ENCODE data around the gene FBXO5. TPM values are rescaled to one million over a fixed set of nuclear protein-coding genes. Genes with fewer than 3 reads are reported as not detected.
"Not testable (repeated sequence)": the region's sequence is repeated elsewhere in the genome, so short reads cannot be mapped to it uniquely, and the experiment has no call there.

FBXO5 gene
- total RNA-seq, 2 experiments from 2014 or later, result 31.5 to 32.9 TPM

GRCh38 chr6:152966168-152966894 is 16.5 kb downstream of the FBXO5 start:
- CTCF ChIA-PET, POLR2A ChIA-PET: not testable (repeated sequence)

GRCh38 chr6:152959333-152959732 is 23.5 kb downstream of the FBXO5 start:
- POLR2A ChIA-PET, result no interaction called here
- CTCF ChIA-PET, result no interaction called here

- ChIA-PET POLR2A (no interaction called here), CTCF (interaction anchor here (1.3 kb wide), 1 partner anchor 10 kb away, joined by 3 read pairs; no protein-coding TSS in a partner anchor)
Measured at GRCh38 chr6:152957796-152958195, 25.0 kb downstream of the FBXO5 start.

GRCh38 chr6:152954443-152954842 is 28.4 kb downstream of the FBXO5 start:
- ChIA-PET CTCF (interaction anchor here (1.4 to 1.5 kb wide), 2 partner anchors 71 to 90 kb away, joined by 3 read pairs; no protein-coding TSS in a partner anchor), POLR2A (no interaction called here)

- ChIA-PET POLR2A (no interaction called here), CTCF (interaction anchor here (0.7 to 1.5 kb wide), 3 partner anchors 12 to 263 kb away, joined by 3 to 4 read pairs (median 3); no protein-coding TSS in a partner anchor)
Measured at GRCh38 chr6:152952866-152953509, 29.9 kb downstream of the FBXO5 start.

GRCh38 chr6:152952045-152952444 is 30.8 kb downstream of the FBXO5 start:
- POLR2A ChIA-PET, result no interaction called here
- CTCF ChIA-PET, result no interaction called here

- ChIA-PET CTCF (interaction anchor here (1.4 kb wide), 1 partner anchor 25 kb away, joined by 3 read pairs; no protein-coding TSS in a partner anchor), POLR2A (no interaction called here)
Measured at GRCh38 chr6:152950240-152950639, 32.6 kb downstream of the FBXO5 start.

- ChIA-PET CTCF (interaction anchor here (0.6 to 1.0 kb wide), 4 partner anchors 9 to 396 kb away, joined by 3 read pairs; no protein-coding TSS in a partner anchor), POLR2A (no interaction called here)
Measured at GRCh38 chr6:152948150-152948768, 34.6 kb downstream of the FBXO5 start.

GRCh38 chr6:152946995-152947394 is 35.8 kb downstream of the FBXO5 start:
- ChIA-PET POLR2A (no interaction called here), CTCF (interaction anchor here (0.6 kb wide), 1 partner anchor 670 kb away, joined by 3 read pairs; no protein-coding TSS in a partner anchor)

GRCh38 chr6:152946484-152946883 is 36.4 kb downstream of the FBXO5 start:
- ChIA-PET CTCF (no interaction called here), POLR2A (no interaction called here)

- POLR2A ChIA-PET, result interaction anchor here (0.6 kb wide), 1 partner anchor 781 kb away, joined by 3 read pairs; no protein-coding TSS in a partner anchor
- CTCF ChIA-PET, result no interaction called here
Measured at GRCh38 chr6:152943260-152943897, 39.5 kb downstream of the FBXO5 start.

- POLR2A ChIA-PET, result interaction anchor here (0.6 kb wide), 1 partner anchor 780 kb away, joined by 3 read pairs; no protein-coding TSS in a partner anchor
- CTCF ChIA-PET, result no interaction called here
Measured at GRCh38 chr6:152942319-152942869, 40.4 kb downstream of the FBXO5 start.

- ChIA-PET CTCF (no interaction called here), POLR2A (no interaction called here)
Measured at GRCh38 chr6:152941746-152942145, 41.1 kb downstream of the FBXO5 start.

- POLR2A ChIA-PET, result no interaction called here
- CTCF ChIA-PET, result no interaction called here
Measured at GRCh38 chr6:152932865-152933264, 50.0 kb downstream of the FBXO5 start.

- ChIA-PET CTCF (no interaction called here), POLR2A (no interaction called here)
Measured at GRCh38 chr6:152922706-152923105, 60.1 kb downstream of the FBXO5 start.

Other genes starting within 250 kb of the FBXO5 start
- gene VIP, start 232.2 kb downstream of the FBXO5 start, total RNA-seq, result not detected
- 10 to 100 TPM; 17.7 to 21.2 TPM for gene MTRF1L, start 19.7 kb upstream of the FBXO5 start, total RNA-seq
- gene RGS17, start 148.2 kb upstream of the FBXO5 start, total RNA-seq, result not detected